GM12878 (cell line): ENCODE results near the gene THAP4. TPM values are rescaled to one million over a fixed set of nuclear protein-coding genes. Genes with fewer than 3 reads are reported as not detected.

ENCODE experiments used
- ATAC-seq: fragments of 200-7000 bp; cut with Tn5 transposase; 3 replicates; pipeline ENCODE4 v1.9.1; 2020; ENCODE audit warnings: mild to moderate bottlenecking, moderate library complexity
- BruUV-seq: library from RNA; stranded (reverse); fragments of 400-500 nt; replicated peaks from 2 replicates; lab custom pipeline; 2021; lab: Mats Ljungman, UMichigan
- CTCF ChIA-PET: fragments of 300-600 bp; sonication (Branson Sonifier 250); formaldehyde crosslinking; extraction: SDS; loops from one replicate; lab custom pipeline; 2021; ENCODE audit warnings: inconsistent platforms; lab: Yijun Ruan, JAX
- POLR2A ChIA-PET: fragments of 350-600 bp; formaldehyde crosslinking; extraction: SDS; loops from one replicate; lab custom pipeline; 2021; ENCODE audit warnings: inconsistent platforms; lab: Charles Lee
- RAD21 ChIA-PET: fragments of 300-600 bp; sonication (Branson Sonifier 250); formaldehyde crosslinking; loops from one replicate; lab custom pipeline; 2023; ENCODE audit warnings: antibody characterized with exemption; ENCODE audit not compliant: unreplicated experiment; lab: Charles Lee
- SMC1A ChIA-PET: fragments of 300-600 bp; sonication (Branson Sonifier 250); formaldehyde crosslinking; loops from one replicate; lab custom pipeline; 2023; ENCODE audit not compliant: unreplicated experiment, uncharacterized antibody; lab: Charles Lee
- DNase-seq: peaks from one replicate; pipeline ENCODE4 v3.0.0-alpha.2; 2011; ENCODE audit warnings: low read depth, low spot score
- FAIRE-seq: peaks from 3 replicates; lab custom pipeline; 2011; peaks lifted over from hg19 to GRCh38; lab: Jason Lieb, UNC
- H2AFZ ChIP-seq: 2 replicates; pipeline ENCODE4 v1.6.0; 2011; ENCODE audit warnings: low read depth, low read length, control low read depth; ENCODE audit not compliant: control insufficient read depth
- H3K27ac ChIP-seq: 2 replicates; pipeline ENCODE4 v1.5.1; 2011; ENCODE audit warnings: control low read depth; ENCODE audit not compliant: control insufficient read depth, insufficient read depth
- H3K27me3 ChIP-seq, 2 experiments: replicated peaks in 1 of 2; 2 replicates each; pipeline versions ENCODE4 v1.6.0 to v1.6.1; 2011; ENCODE audit warnings: low read length in 1 of 2; ENCODE audit not compliant: control insufficient read depth in 2 of 2, insufficient read depth in 2 of 2
- H3K36me3 ChIP-seq, 2 experiments: 2 replicates each; pipeline ENCODE4 v1.5.1; 2011; ENCODE audit warnings: low read length in 1 of 2; ENCODE audit not compliant: control insufficient read depth in 2 of 2, insufficient read depth in 2 of 2
- H3K4me1 ChIP-seq: 2 replicates; pipeline ENCODE4 v1.6.1; 2011; ENCODE audit warnings: mild to moderate bottlenecking, low read length, moderate library complexity, mixed read lengths; ENCODE audit not compliant: control insufficient read depth, insufficient read depth
- H3K4me2 ChIP-seq: 2 replicates; pipeline ENCODE4 v1.6.0; 2011; ENCODE audit warnings: control low read depth; ENCODE audit not compliant: control insufficient read depth, insufficient read depth
- H3K4me3 ChIP-seq: fragments of 200-600 bp; sonication (generic); 2 replicates; pipeline ENCODE4 v1.5.1; 2016
- H3K79me2 ChIP-seq: 2 replicates; pipeline ENCODE4 v1.6.0; 2011; ENCODE audit warnings: low read length; ENCODE audit not compliant: control insufficient read depth, insufficient read depth
- H3K9ac ChIP-seq: 2 replicates; pipeline ENCODE4 v1.8.0; 2011; ENCODE audit warnings: low read length, control low read depth, mixed read lengths; ENCODE audit not compliant: control insufficient read depth, insufficient read depth
- H3K9me3 ChIP-seq: replicated peaks from 3 replicates; pipeline ENCODE4 v1.5.1; 2011; ENCODE audit warnings: mild to moderate bottlenecking, low read length; ENCODE audit not compliant: control insufficient read depth, insufficient read depth
- H4K20me1 ChIP-seq: 2 replicates; pipeline ENCODE4 v1.6.0; 2011; ENCODE audit not compliant: control insufficient read depth, insufficient read depth
- CHD4 ChIP-seq: fragments of 200-600 bp; sonication (generic); IDR thresholded peaks from 2 replicates; pipeline ENCODE4 v1.6.1; 2016; ENCODE audit warnings: mild to moderate bottlenecking
- NRF1 ChIP-seq: conservative IDR thresholded peaks from 2 replicates; pipeline ENCODE4 v1.6.1; 2011; ENCODE audit warnings: mild to moderate bottlenecking, low read depth, low read length, improper control_type of control experiment
- RCOR1 ChIP-seq: conservative IDR thresholded peaks from 2 replicates; pipeline ENCODE4 v1.6.1; 2012; ENCODE audit warnings: low read depth, low read length, improper control_type of control experiment
- SMAD5 ChIP-seq: IDR thresholded peaks from 2 replicates; pipeline ENCODE4 v1.6.1; 2016; ENCODE audit warnings: antibody characterized with exemption, low read depth
- ZBED1 ChIP-seq: IDR thresholded peaks from 2 replicates; pipeline ENCODE4 v1.6.1; 2016; ENCODE audit warnings: borderline replicate concordance
- ZBTB11 ChIP-seq: fragments of 450-650 bp; formaldehyde crosslinking; IDR thresholded peaks from 2 replicates; pipeline ENCODE4 v1.5.0; 2022; ENCODE audit warnings: mild to moderate bottlenecking, missing genetic modification characterization
- ZNF384 ChIP-seq: IDR thresholded peaks from 2 replicates; pipeline ENCODE4 v1.6.1; 2012; ENCODE audit warnings: low read depth, mild to moderate bottlenecking, low read length, improper control_type of control experiment, borderline replicate concordance
- WGBS: methylation state at CpG from one replicate; pipeline ENCODE4 v1.1.6; 2016; ENCODE audit warnings: low lambda C conversion rate; ENCODE audit not compliant: insufficient replicate concordance, insufficient coverage; ENCODE audit errors: missing lambda C conversion rate; 5-methylcytosine and 5-hydroxymethylcytosine counted together
- in situ Hi-C: fragments of 300-500 bp; cut with MboI; formaldehyde crosslinking; loops from 9 replicates; pipeline ENCODE4 v1.14.3; 2018; ENCODE audit warnings: mixed read lengths
- intact Hi-C: fragments of 100-400 bp; cut with micrococcal nuclease; formaldehyde crosslinking; loops from one replicate; pipeline ENCODE4 v1.14.2; 2022; ENCODE audit not compliant: unreplicated experiment
- polyA plus RNA-seq, 11 experiments: library from polyadenylated mRNA; depleted of rRNA in 4 of 11; unstranded in 6 of 11; stranded (reverse) in 5 of 11; fragments of >200 nt; fragmentation: Nextera tagmentation in 4 of 11; fragmentation: Illumina TruSeq in 1 of 11; extraction: Ambion mirVana in 4 of 11; extraction: Trizol in 1 of 11; gene quantifications; 1 replicate in 1 of 11; 2 replicates in 10 of 11; pipeline versions ENCODE4 v1.2.1 to v1.2.3, GENCODE V29; 2011 to 2016; ENCODE audit warnings: inconsistent platforms in 2 of 11, missing spikeins in 2 of 11, low read depth in 1 of 11
- total RNA-seq, 4 experiments: library from RNA; depleted of rRNA in 3 of 4; stranded (reverse); fragments of >200 nt in 3 of 4; fragmentation: Illumina TruSeq in 1 of 4; extraction: Trizol in 1 of 4; gene quantifications; 2 replicates each; pipeline versions ENCODE4 v1.2.1 to v1.2.3, GENCODE V29; 2013 to 2021
- TF ChIP-seq, protein P1 (sequence below): fragments of 150-350 bp; IDR thresholded peaks from 2 replicates; pipeline ENCODE4 v1.6.1; 2016; ENCODE audit warnings: low read depth, low read length

THAP4 gene
- total and polyA plus RNA-seq, 10 of the 15 experiments (the other 5 are each of a cell fraction or from before 2014, with no cell fraction given) = 12.9 to 67.7 (median 44.5) TPM

DNA sequence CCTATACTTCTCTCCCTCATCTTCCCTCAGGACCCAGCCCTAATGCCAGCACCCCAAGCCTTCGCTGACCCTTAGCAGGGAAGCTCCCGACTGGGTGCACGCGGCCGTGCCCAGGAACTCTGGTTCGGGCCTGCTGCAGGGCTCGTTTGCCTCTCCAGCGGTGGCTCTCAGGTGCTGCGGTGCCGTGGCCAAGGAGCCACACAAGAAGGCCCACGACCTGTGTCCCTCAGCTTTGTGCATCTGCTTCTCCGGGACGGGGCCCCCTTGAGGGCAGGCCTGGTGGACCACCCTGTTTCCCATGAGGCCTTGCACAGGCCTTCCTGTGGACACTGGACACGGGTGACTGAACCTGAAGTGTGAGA is 60.7 kb downstream of the THAP4 start:
- no peak for TF ChIP-seq RCOR1
- no peak for TF ChIP-seq ZBTB11
- no peak for TF ChIP-seq ZNF384
- no peak for TF ChIP-seq CHD4
- no peak for TF ChIP-seq NRF1
- TF ChIP-seq SMAD5 = no peak
- no peak for TF ChIP-seq ZBED1
- TF ChIP-seq, protein P1, sequence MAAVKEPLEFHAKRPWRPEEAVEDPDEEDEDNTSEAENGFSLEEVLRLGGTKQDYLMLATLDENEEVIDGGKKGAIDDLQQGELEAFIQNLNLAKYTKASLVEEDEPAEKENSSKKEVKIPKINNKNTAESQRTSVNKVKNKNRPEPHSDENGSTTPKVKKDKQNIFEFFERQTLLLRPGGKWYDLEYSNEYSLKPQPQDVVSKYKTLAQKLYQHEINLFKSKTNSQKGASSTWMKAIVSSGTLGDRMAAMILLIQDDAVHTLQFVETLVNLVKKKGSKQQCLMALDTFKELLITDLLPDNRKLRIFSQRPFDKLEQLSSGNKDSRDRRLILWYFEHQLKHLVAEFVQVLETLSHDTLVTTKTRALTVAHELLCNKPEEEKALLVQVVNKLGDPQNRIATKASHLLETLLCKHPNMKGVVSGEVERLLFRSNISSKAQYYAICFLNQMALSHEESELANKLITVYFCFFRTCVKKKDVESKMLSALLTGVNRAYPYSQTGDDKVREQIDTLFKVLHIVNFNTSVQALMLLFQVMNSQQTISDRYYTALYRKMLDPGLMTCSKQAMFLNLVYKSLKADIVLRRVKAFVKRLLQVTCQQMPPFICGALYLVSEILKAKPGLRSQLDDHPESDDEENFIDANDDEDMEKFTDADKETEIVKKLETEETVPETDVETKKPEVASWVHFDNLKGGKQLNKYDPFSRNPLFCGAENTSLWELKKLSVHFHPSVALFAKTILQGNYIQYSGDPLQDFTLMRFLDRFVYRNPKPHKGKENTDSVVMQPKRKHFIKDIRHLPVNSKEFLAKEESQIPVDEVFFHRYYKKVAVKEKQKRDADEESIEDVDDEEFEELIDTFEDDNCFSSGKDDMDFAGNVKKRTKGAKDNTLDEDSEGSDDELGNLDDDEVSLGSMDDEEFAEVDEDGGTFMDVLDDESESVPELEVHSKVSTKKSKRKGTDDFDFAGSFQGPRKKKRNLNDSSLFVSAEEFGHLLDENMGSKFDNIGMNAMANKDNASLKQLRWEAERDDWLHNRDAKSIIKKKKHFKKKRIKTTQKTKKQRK = no peak
- intact Hi-C loops (no loop called here), in situ Hi-C loops (no loop called here)
- H4K20me1 ChIP-seq = no peaks in the 10 kb centered on the region
- no peak overlapping the region for H2AFZ ChIP-seq
- POLR2A ChIA-PET = no interaction called here
- SMC1A ChIA-PET = no interaction called here
- no peak for FAIRE-seq
- CTCF ChIA-PET = interaction anchor here (0.5 kb wide), 1 partner anchor 201 kb away, joined by 3 read pairs; no protein-coding TSS in a partner anchor
- no peaks in the 10 kb centered on the region for H3K9me3 ChIP-seq
- RAD21 ChIA-PET = no interaction called here
- H3K79me2 ChIP-seq = no peaks in the 10 kb centered on the region
- H3K4me1 ChIP-seq = no peaks in the 10 kb centered on the region
- H3K4me2 ChIP-seq = no peak overlapping the region
- 79% methylated on average over 14 of the region's 14 CpGs for WGBS
- no peak overlapping the region for H3K9ac ChIP-seq
- ATAC-seq = no peak
- DNase-seq = no peak
- no peaks in the 10 kb centered on the region for H3K27me3 ChIP-seq
- BruUV-seq = no TSS peak
- H3K4me3 ChIP-seq = no peak overlapping the region
- H3K36me3 ChIP-seq = no peaks in the 10 kb centered on the region; a peak in 1 of 4 replicates
- H3K27ac ChIP-seq = no peak overlapping the region
